Measurements from ENCODE around the gene PPP1R3F.

The PPP1R3F gene

GRCh38 chrX:49257074-49257790, 12.4 kb upstream of the PPP1R3F start:
- Histone ChIP-seq H3K27ac (no peak overlapping the region), H3K27me3 (replicated peaks) (no peaks in the 10 kb centered on the region), H3K36me3 (replicated peaks) (no peaks in the 10 kb centered on the region), H3K4me3 (ENCODE audit: low read depth, low read length) (no peak overlapping the region)
- in situ Hi-C loops (cut with HindIII; ENCODE audit: low pct_ligation_motif_present, low sequenced_read_pairs): no loop called here
- DNase-seq: no peak
- no peak for TF ChIP-seq CTCF (IDR thresholded peaks at IDR 0.05; ENCODE audit: low read depth, low read length, missing control alignments)

- Histone ChIP-seq H3K36me3 (replicated peaks) (no peaks in the 10 kb centered on the region), H3K4me3 (ENCODE audit: low read depth, low read length) (no peak overlapping the region), H3K27ac (no peak overlapping the region), H3K27me3 (replicated peaks) (no peaks in the 10 kb centered on the region)
- no peak for DNase-seq
- TF ChIP-seq CTCF (IDR thresholded peaks at IDR 0.05; ENCODE audit: low read depth, low read length, missing control alignments): no peak
- in situ Hi-C loops (cut with HindIII; ENCODE audit: low pct_ligation_motif_present, low sequenced_read_pairs): no loop called here
Measured at GRCh38 chrX:49257846-49258748, 11.5 kb upstream of the PPP1R3F start.

GRCh38 chrX:49258749-49259124, 10.9 kb upstream of the PPP1R3F start:
- in situ Hi-C loops (cut with HindIII; ENCODE audit: low pct_ligation_motif_present, low sequenced_read_pairs): no loop called here
- no peaks in the 10 kb centered on the region for H3K27me3 ChIP-seq (replicated peaks)
- no peak for DNase-seq
- H3K36me3 ChIP-seq (replicated peaks): no peaks in the 10 kb centered on the region
- H3K4me3 ChIP-seq (ENCODE audit: low read depth, low read length): no peak overlapping the region
- H3K27ac ChIP-seq: no peak overlapping the region
- no peak for TF ChIP-seq CTCF (IDR thresholded peaks at IDR 0.05; ENCODE audit: low read depth, low read length, missing control alignments)

GRCh38 chrX:49260221-49260985, 9.2 kb upstream of the PPP1R3F start:
- Histone ChIP-seq H3K27me3 (replicated peaks) (no peaks in the 10 kb centered on the region), H3K36me3 (replicated peaks) (no peaks in the 10 kb centered on the region), H3K4me3 (ENCODE audit: low read depth, low read length) (no peak overlapping the region), H3K27ac (no peak overlapping the region)
- TF ChIP-seq CTCF (IDR thresholded peaks at IDR 0.05; ENCODE audit: low read depth, low read length, missing control alignments): no peak
- DNase-seq: no peak
- in situ Hi-C loops (cut with HindIII; ENCODE audit: low pct_ligation_motif_present, low sequenced_read_pairs): no loop called here

- H3K4me3 ChIP-seq (ENCODE audit: low read depth, low read length): no peak overlapping the region
- in situ Hi-C loops (cut with HindIII; ENCODE audit: low pct_ligation_motif_present, low sequenced_read_pairs): no loop called here
- TF ChIP-seq CTCF (IDR thresholded peaks at IDR 0.05; ENCODE audit: low read depth, low read length, missing control alignments): no peak
- H3K27me3 ChIP-seq (replicated peaks): no peaks in the 10 kb centered on the region
- H3K27ac ChIP-seq: no peak overlapping the region
- no peaks in the 10 kb centered on the region for H3K36me3 ChIP-seq (replicated peaks)
- DNase-seq: no peak
Measured at GRCh38 chrX:49262603-49263002, 7.0 kb upstream of the PPP1R3F start.
